Neural progenitor cell (in vitro differentiated cells): Measurements from ENCODE around the gene RGPD3. TPM values are rescaled to one million over a fixed set of nuclear protein-coding genes. Genes with fewer than 3 reads are reported as not detected.

ENCODE experiments used
- DNase-seq: peaks from one replicate; pipeline ENCODE4 v3.0.0-alpha.2; 2016; ENCODE audit warnings: low spot score
- H2AFZ ChIP-seq: fragments of 200-600 bp; sonication (generic); replicated peaks from 2 replicates; pipeline ENCODE4 v1.6.1; 2016; ENCODE audit warnings: antibody characterized with exemption
- H3F3A ChIP-seq: fragments of 200-600 bp; sonication (generic); 2 replicates; pipeline ENCODE4 v1.6.1; 2016; ENCODE audit warnings: antibody characterized with exemption, low read depth
- H3K27ac ChIP-seq: fragments of 200-600 bp; sonication (generic); 2 replicates; pipeline ENCODE4 v1.5.1; 2016; ENCODE audit warnings: mild to moderate bottlenecking
- H3K27me3 ChIP-seq: fragments of 200-600 bp; sonication (generic); 2 replicates; pipeline ENCODE4 v1.6.1; 2016; ENCODE audit warnings: mild to moderate bottlenecking, moderate library complexity
- H3K36me3 ChIP-seq: fragments of 200-600 bp; sonication (generic); 2 replicates; pipeline ENCODE4 v1.5.1; 2016
- H3K4me1 ChIP-seq: fragments of 200-600 bp; sonication (generic); 2 replicates; pipeline ENCODE4 v1.6.1; 2016; ENCODE audit warnings: mixed run types
- H3K4me2 ChIP-seq: fragments of 200-600 bp; sonication (generic); 2 replicates; pipeline ENCODE4 v1.6.1; 2016
- H3K4me3 ChIP-seq: fragments of 200-600 bp; sonication (generic); 2 replicates; pipeline ENCODE4 v1.5.1; 2016
- H3K79me2 ChIP-seq: fragments of 200-600 bp; sonication (generic); 2 replicates; pipeline ENCODE4 v1.6.1; 2016; ENCODE audit warnings: low read depth
- H3K9ac ChIP-seq: fragments of 200-600 bp; sonication (generic); 2 replicates; pipeline ENCODE4 v1.6.1; 2016
- H3K9me3 ChIP-seq: fragments of 200-600 bp; sonication (generic); 2 replicates; pipeline ENCODE4 v1.5.1; 2016; ENCODE audit warnings: low read depth
- H4K20me1 ChIP-seq: fragments of 200-600 bp; sonication (generic); 2 replicates; pipeline ENCODE4 v1.6.1; 2016; ENCODE audit warnings: low read depth
- H3K27ac Mint-ChIP-seq: 3 replicates; pipeline ENCODE4 v1.8.0; 2021; ENCODE audit warnings: mixed read lengths
- H3K27me3 Mint-ChIP-seq: 2 replicates; pipeline ENCODE4 v1.8.0; 2022; ENCODE audit warnings: low read depth, mild to moderate bottlenecking, inconsistent platforms, moderate library complexity, mixed read lengths; ENCODE audit not compliant: insufficient read depth
- H3K36me3 Mint-ChIP-seq: 3 replicates; pipeline ENCODE4 v1.8.0; 2021; ENCODE audit warnings: mixed read lengths
- H3K4me1 Mint-ChIP-seq: 3 replicates; pipeline ENCODE4 v1.8.0; 2021; ENCODE audit warnings: mixed read lengths
- H3K4me3 Mint-ChIP-seq: 3 replicates; pipeline ENCODE4 v1.8.0; 2021; ENCODE audit warnings: mild to moderate bottlenecking, moderate library complexity, mixed read lengths
- H3K9me3 Mint-ChIP-seq: 3 replicates; pipeline ENCODE4 v1.8.0; 2020; ENCODE audit warnings: mixed read lengths
- EZH2 ChIP-seq: fragments of 200-600 bp; sonication (generic); IDR thresholded peaks from 2 replicates; pipeline ENCODE4 v1.6.1; 2017; ENCODE audit warnings: antibody characterized with exemption, mild to moderate bottlenecking, moderate library complexity
- EZH2phosphoT487 ChIP-seq: fragments of 200-600 bp; sonication (generic); IDR thresholded peaks from 2 replicates; pipeline ENCODE4 v1.6.1; 2017; ENCODE audit warnings: antibody characterized with exemption
- total RNA-seq: library from RNA; depleted of rRNA; stranded (reverse); fragments of >200 nt; gene quantifications from 2 replicates; pipeline ENCODE4 v1.2.3, GENCODE V29; 2015; ENCODE audit warnings: low replicate concordance
- TF ChIP-seq, protein P1 (sequence below): fragments of 200-600 bp; sonication (generic); IDR thresholded peaks from 2 replicates; pipeline ENCODE4 v1.5.1; 2017; ENCODE audit warnings: antibody characterized with exemption, mild to moderate bottlenecking

The RGPD3 gene
- total RNA-seq, 1 donor from 2014 or later: 0.07 TPM

DNA sequence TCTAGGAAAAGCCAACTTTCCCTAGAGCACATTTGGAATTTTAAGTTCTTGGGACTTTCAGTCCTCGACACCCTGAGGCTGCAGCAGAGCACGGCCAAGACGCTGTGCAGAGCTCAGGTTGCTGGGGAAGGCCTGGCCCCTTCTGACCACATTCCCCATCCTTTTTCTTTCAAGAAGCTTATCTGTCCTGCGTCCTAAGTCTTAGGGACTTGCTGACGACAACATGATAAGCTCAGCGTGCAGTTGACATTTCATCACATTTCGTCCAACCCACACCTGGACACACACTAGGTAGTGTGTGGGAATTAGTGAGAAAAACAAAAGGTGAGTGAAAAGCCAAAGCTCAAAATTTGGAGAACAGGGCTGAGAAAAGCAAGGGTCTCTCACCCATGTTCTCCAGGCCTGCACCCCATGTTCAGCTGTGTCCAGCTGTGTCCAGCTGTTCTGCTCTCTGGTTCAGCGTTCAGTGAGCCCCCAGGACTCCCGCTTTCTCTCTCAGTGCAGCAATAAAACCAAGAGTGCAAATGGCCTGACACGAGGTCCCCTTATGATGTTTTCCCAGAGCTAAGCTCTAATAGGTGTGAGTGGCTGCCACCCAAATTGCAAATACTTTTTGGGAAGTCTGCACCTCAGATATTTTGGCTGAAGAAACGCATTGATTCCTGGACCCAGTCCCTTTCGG is 101.9 kb downstream of the RGPD3 start:
- no peaks in the 10 kb centered on the region for H3K9me3 ChIP-seq
- no peaks in the 10 kb centered on the region for H3K36me3 ChIP-seq
- Mint-ChIP-seq H3K4me1 (no peaks in the 10 kb centered on the region), H3K27ac (no peak overlapping the region), H3K27me3 (no peaks in the 10 kb centered on the region), H3K9me3 (peaks cover 10% of the 10 kb centered on the region), H3K36me3 (no peaks in the 10 kb centered on the region), H3K4me3 (no peak overlapping the region)
- no peaks in the 10 kb centered on the region for H3K27me3 ChIP-seq
- no peaks in the 10 kb centered on the region for H3K79me2 ChIP-seq
- no peak overlapping the region for H3K4me3 ChIP-seq
- DNase-seq: no peak
- H3K4me2 ChIP-seq: no peak overlapping the region
- peak overlapping the region; percentile 35 for H2AFZ ChIP-seq
- no peaks in the 10 kb centered on the region for H3F3A ChIP-seq
- H3K4me1 ChIP-seq: no peaks in the 10 kb centered on the region
- H3K27ac ChIP-seq: no peak overlapping the region
- no peak overlapping the region for H3K9ac ChIP-seq
- TF ChIP-seq, protein P1, sequence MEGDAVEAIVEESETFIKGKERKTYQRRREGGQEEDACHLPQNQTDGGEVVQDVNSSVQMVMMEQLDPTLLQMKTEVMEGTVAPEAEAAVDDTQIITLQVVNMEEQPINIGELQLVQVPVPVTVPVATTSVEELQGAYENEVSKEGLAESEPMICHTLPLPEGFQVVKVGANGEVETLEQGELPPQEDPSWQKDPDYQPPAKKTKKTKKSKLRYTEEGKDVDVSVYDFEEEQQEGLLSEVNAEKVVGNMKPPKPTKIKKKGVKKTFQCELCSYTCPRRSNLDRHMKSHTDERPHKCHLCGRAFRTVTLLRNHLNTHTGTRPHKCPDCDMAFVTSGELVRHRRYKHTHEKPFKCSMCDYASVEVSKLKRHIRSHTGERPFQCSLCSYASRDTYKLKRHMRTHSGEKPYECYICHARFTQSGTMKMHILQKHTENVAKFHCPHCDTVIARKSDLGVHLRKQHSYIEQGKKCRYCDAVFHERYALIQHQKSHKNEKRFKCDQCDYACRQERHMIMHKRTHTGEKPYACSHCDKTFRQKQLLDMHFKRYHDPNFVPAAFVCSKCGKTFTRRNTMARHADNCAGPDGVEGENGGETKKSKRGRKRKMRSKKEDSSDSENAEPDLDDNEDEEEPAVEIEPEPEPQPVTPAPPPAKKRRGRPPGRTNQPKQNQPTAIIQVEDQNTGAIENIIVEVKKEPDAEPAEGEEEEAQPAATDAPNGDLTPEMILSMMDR: no peak
- TF ChIP-seq EZH2 (no peak), EZH2phosphoT487 (no peak)
- no peaks in the 10 kb centered on the region for H4K20me1 ChIP-seq

GRCh38 chr2:106363791-106364190 is 104.4 kb downstream of the RGPD3 start:
- DNase-seq: no peak
- Histone ChIP-seq H3K4me3 (no peak overlapping the region), H3F3A (no peaks in the 10 kb centered on the region), H3K27me3 (no peaks in the 10 kb centered on the region), H3K4me1 (no peaks in the 10 kb centered on the region), H3K27ac (no peak overlapping the region), H3K36me3 (no peaks in the 10 kb centered on the region), H3K79me2 (no peaks in the 10 kb centered on the region), H3K9me3 (no peaks in the 10 kb centered on the region), H4K20me1 (no peaks in the 10 kb centered on the region), H3K4me2 (no peak overlapping the region), H2AFZ (no peak overlapping the region), H3K9ac (no peak overlapping the region)
- no peaks in the 10 kb centered on the region for H3K36me3 Mint-ChIP-seq
- peaks cover 5% of the 10 kb centered on the region for H3K4me1 Mint-ChIP-seq
- peaks cover 2% of the 10 kb centered on the region for H3K27me3 Mint-ChIP-seq
- no peak overlapping the region for H3K4me3 Mint-ChIP-seq
- peaks cover 10% of the 10 kb centered on the region for H3K9me3 Mint-ChIP-seq
- no peak for TF ChIP-seq EZH2
- TF ChIP-seq, protein P1: no peak
- TF ChIP-seq EZH2phosphoT487: no peak
- no peak overlapping the region for H3K27ac Mint-ChIP-seq

DNA sequence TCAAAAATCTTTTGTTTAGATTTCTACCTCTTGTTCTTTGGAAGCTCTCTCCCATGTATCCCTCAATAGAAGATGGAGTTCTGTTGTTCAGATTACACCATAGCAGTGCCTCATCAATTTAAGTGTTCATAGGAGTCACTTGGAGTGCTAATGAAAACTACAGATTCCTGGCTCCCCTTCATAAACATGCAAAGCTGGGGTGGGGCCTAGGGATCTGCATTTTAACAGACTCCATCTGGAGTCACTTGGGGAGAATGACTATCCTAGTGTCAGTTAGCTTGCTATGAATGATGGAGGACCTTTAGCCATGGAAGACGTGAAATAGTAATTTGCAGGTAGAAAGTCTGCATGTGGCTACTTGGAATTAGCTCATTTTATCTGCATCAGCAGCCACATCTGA is 105.4 kb downstream of the RGPD3 start:
- no peak overlapping the region for H3K9ac ChIP-seq
- H3K27ac Mint-ChIP-seq: no peak overlapping the region

More for the DNA sequence above, 105.4 kb downstream of the RGPD3 start:
- Histone ChIP-seq H3K79me2 (no peaks in the 10 kb centered on the region), H3K36me3 (no peaks in the 10 kb centered on the region), H3K4me3 (no peak overlapping the region), H3K4me1 (no peaks in the 10 kb centered on the region), H3K27ac (no peak overlapping the region), H3F3A (no peaks in the 10 kb centered on the region), H3K9me3 (no peaks in the 10 kb centered on the region), H3K4me2 (no peak overlapping the region), H2AFZ (no peak overlapping the region), H3K27me3 (no peaks in the 10 kb centered on the region), H4K20me1 (no peaks in the 10 kb centered on the region)
- TF ChIP-seq EZH2phosphoT487: no peak
- TF ChIP-seq, protein P1: no peak
- TF ChIP-seq EZH2: no peak
- Mint-ChIP-seq H3K4me1 (peaks cover 8% of the 10 kb centered on the region), H3K4me3 (no peak overlapping the region), H3K36me3 (no peaks in the 10 kb centered on the region), H3K27me3 (peaks cover 2% of the 10 kb centered on the region), H3K9me3 (peaks cover 10% of the 10 kb centered on the region)
- no peak for DNase-seq
